H1 (cell line): ENCODE data around the gene BRINP3. TPM values are rescaled to one million over a fixed set of nuclear protein-coding genes. Genes with fewer than 3 reads are reported as not detected.

Experiments
- CTCF ChIA-PET: fragments of 300-600 bp; sonication (Branson Sonifier 250); formaldehyde crosslinking; loops from one replicate; lab custom pipeline; 2021; ENCODE audit not compliant: partially characterized antibody; lab: Charles Lee
- POLR2A ChIA-PET: fragments of 300-600 bp; sonication (Branson Sonifier 250); formaldehyde crosslinking; loops from one replicate; lab custom pipeline; 2021; ENCODE audit warnings: inconsistent platforms; ENCODE audit not compliant: partially characterized antibody; lab: Charles Lee
- DNase-seq, 2 experiments: peaks; one replicate each; pipeline versions ENCODE4 v3.0.0 to v3.0.0-alpha.2; 2010 to 2022; ENCODE audit warnings: low spot score in 2 of 2, low read depth in 1 of 2, mixed read lengths in 1 of 2
- FAIRE-seq: peaks from 2 replicates; lab custom pipeline; 2011; peaks lifted over from hg19 to GRCh38; lab: Jason Lieb, UNC
- H2AFZ ChIP-seq: 2 replicates; pipeline ENCODE4 v1.8.1; 2012; ENCODE audit warnings: low read length, inconsistent platforms
- H2AK5ac ChIP-seq: 2 replicates; pipeline ENCODE4 v1.6.1; 2013; ENCODE audit warnings: low read depth, low read length
- H2BK120ac ChIP-seq: replicated peaks from 2 replicates; pipeline ENCODE3; 2013; ENCODE audit warnings: low read depth, low read length, inconsistent platforms
- H2BK12ac ChIP-seq: 2 replicates; pipeline ENCODE4 v1.6.1; 2013; ENCODE audit warnings: low read depth, low read length
- H2BK15ac ChIP-seq: 2 replicates; pipeline ENCODE4 v1.6.1; 2013; ENCODE audit warnings: low read length
- H2BK20ac ChIP-seq: 2 replicates; pipeline ENCODE4 v1.6.1; 2013; ENCODE audit warnings: low read length
- H2BK5ac ChIP-seq: 2 replicates; pipeline ENCODE4 v1.6.1; 2013; ENCODE audit warnings: low read depth, low read length
- H3K14ac ChIP-seq: 2 replicates; pipeline ENCODE4 v1.6.1; 2013; ENCODE audit warnings: inconsistent platforms; ENCODE audit not compliant: insufficient read length
- H3K18ac ChIP-seq: 2 replicates; pipeline ENCODE4 v1.6.1; 2013; ENCODE audit warnings: low read length; ENCODE audit errors: extremely low read depth
- H3K23ac ChIP-seq: 2 replicates; pipeline ENCODE4 v1.6.1; 2013; ENCODE audit warnings: inconsistent platforms; ENCODE audit not compliant: insufficient read length
- H3K23me2 ChIP-seq: 2 replicates; pipeline ENCODE4 v1.6.1; 2013; ENCODE audit warnings: low read depth, low read length
- H3K27ac ChIP-seq: 2 replicates; pipeline ENCODE4 v1.6.1; 2011; ENCODE audit warnings: low read depth, low read length, inconsistent platforms
- H3K27me3 ChIP-seq, 4 experiments: replicated peaks in 1 of 4; 1 replicate in 1 of 4; 2 replicates in 3 of 4; pipeline versions ENCODE4 v1.6.1 to v1.8.1; 2011 to 2013; ENCODE audit warnings: low read length in 3 of 4, mild to moderate bottlenecking in 3 of 4, inconsistent platforms in 2 of 4, mixed read lengths in 2 of 4, moderate library complexity in 1 of 4; ENCODE audit not compliant: control insufficient read depth in 3 of 4, insufficient read depth in 3 of 4; ENCODE audit errors: extremely low read depth in 1 of 4
- H3K36me3 ChIP-seq, 4 experiments: 2 replicates each; pipeline versions ENCODE4 v1.6.1 to v1.8.1; 2011 to 2013; ENCODE audit warnings: mild to moderate bottlenecking in 4 of 4, low read length in 3 of 4, moderate library complexity in 2 of 4, control low read depth in 1 of 4, inconsistent platforms in 1 of 4; ENCODE audit not compliant: insufficient read depth in 4 of 4, control insufficient read depth in 2 of 4
- H3K4ac ChIP-seq: replicated peaks from 2 replicates; pipeline ENCODE3; 2013; ENCODE audit warnings: low read length, low read depth, mixed read lengths, inconsistent platforms; ENCODE audit not compliant: insufficient read length
- H3K4me1 ChIP-seq, 4 experiments: replicated peaks in 1 of 4; 1 replicate in 1 of 4; 2 replicates in 3 of 4; pipeline versions ENCODE4 v1.6.1 to v1.8.1; 2011 to 2013; ENCODE audit warnings: low read length in 3 of 4, inconsistent platforms in 2 of 4, mixed read lengths in 1 of 4; ENCODE audit not compliant: insufficient read depth in 4 of 4, control insufficient read depth in 3 of 4
- H3K4me2 ChIP-seq, 2 experiments: 2 replicates each; pipeline versions ENCODE4 v1.6.1 to v1.8.1; 2011 to 2013; ENCODE audit warnings: low read depth in 2 of 2, low read length in 2 of 2, control low read depth in 1 of 2, inconsistent platforms in 1 of 2, mild to moderate bottlenecking in 1 of 2; ENCODE audit not compliant: insufficient read depth in 1 of 2
- H3K4me3 ChIP-seq, 4 experiments: fragments of 200-600, 300-600 bp in 1 of 4; sonication (generic), shearing (Covaris generic), sonication (Bioruptor Twin) in 1 of 4; 2 replicates each; pipeline versions ENCODE4 v1.5.1 to v1.8.1; 2011 to 2016; ENCODE audit warnings: low read length in 4 of 4, low read depth in 3 of 4, control low read depth in 2 of 4, inconsistent platforms in 2 of 4, mild to moderate bottlenecking in 2 of 4, mixed read lengths in 1 of 4, moderate library complexity in 1 of 4; ENCODE audit not compliant: insufficient read depth in 2 of 4; ENCODE audit errors: extremely low read depth in 1 of 4
- H3K56ac ChIP-seq: replicated peaks from 2 replicates; pipeline ENCODE3; 2013; ENCODE audit warnings: low read depth, mild to moderate bottlenecking, mixed read lengths, low read length, inconsistent platforms; ENCODE audit not compliant: insufficient read length
- H3K79me1 ChIP-seq: 2 replicates; pipeline ENCODE4 v1.6.1; 2013; ENCODE audit warnings: low read depth, low read length, control low read depth
- H3K79me2 ChIP-seq, 2 experiments: 2 replicates each; pipeline versions ENCODE4 v1.6.1 to v1.8.1; 2012 to 2013; ENCODE audit warnings: low read length in 2 of 2, mild to moderate bottlenecking in 2 of 2, inconsistent platforms in 1 of 2; ENCODE audit not compliant: insufficient read depth in 2 of 2, control insufficient read depth in 1 of 2
- H3K9ac ChIP-seq, 4 experiments: replicated peaks in 1 of 4; 1 replicate in 1 of 4; 2 replicates in 3 of 4; pipeline versions ENCODE4 v1.6.1 to v1.8.1; 2011 to 2013; ENCODE audit warnings: low read depth in 3 of 4, low read length in 3 of 4, control low read depth in 2 of 4, mild to moderate bottlenecking in 2 of 4, moderate library complexity in 2 of 4, inconsistent platforms in 1 of 4; ENCODE audit errors: extremely low read depth in 1 of 4
- H3K9me3 ChIP-seq, 2 experiments: 2 replicates each; pipeline versions ENCODE4 v1.6.1 to v1.8.1; 2012 to 2013; ENCODE audit warnings: mild to moderate bottlenecking in 2 of 2, moderate library complexity in 2 of 2, control low read depth in 1 of 2, inconsistent platforms in 1 of 2, low read depth in 1 of 2, low read length in 1 of 2, mixed read lengths in 1 of 2; ENCODE audit not compliant: insufficient read depth in 2 of 2
- H4K20me1 ChIP-seq, 2 experiments: replicated peaks in 1 of 2; 2 replicates each; pipeline versions ENCODE3 to v1.8.1; 2011 to 2013; ENCODE audit warnings: inconsistent platforms in 2 of 2, low read length in 2 of 2, mild to moderate bottlenecking in 1 of 2; ENCODE audit not compliant: insufficient read depth in 2 of 2, control insufficient read depth in 1 of 2
- H4K5ac ChIP-seq: 2 replicates; pipeline ENCODE4 v1.6.1; 2013; ENCODE audit warnings: low read length, low read depth, mixed read lengths, inconsistent platforms; ENCODE audit not compliant: insufficient read length
- H4K8ac ChIP-seq: 2 replicates; pipeline ENCODE4 v1.8.0; 2013; ENCODE audit warnings: mild to moderate bottlenecking, moderate library complexity, low read length, inconsistent platforms; ENCODE audit not compliant: insufficient read depth; ENCODE audit errors: extremely low read depth
- H4K91ac ChIP-seq: replicated peaks from 2 replicates; pipeline ENCODE3; 2013; ENCODE audit warnings: low read length, mixed read lengths, inconsistent platforms; ENCODE audit not compliant: insufficient read length
- ASH2L ChIP-seq: fragments of 200-600, 300-600 bp; sonication (generic); IDR thresholded peaks from one replicate; pipeline ENCODE4 v1.7.1; 2017; ENCODE audit warnings: low read length
- BRCA1 ChIP-seq: IDR thresholded peaks from 2 replicates; pipeline ENCODE4 v1.6.1; 2012; ENCODE audit warnings: low read depth, low read length, improper control_type of control experiment
- EGR1 ChIP-seq: IDR thresholded peaks from 2 replicates; pipeline ENCODE4 v1.6.1; 2011; ENCODE audit warnings: low read depth, low read length, borderline replicate concordance
- KDM5A ChIP-seq: fragments of 200-600 bp; IDR thresholded peaks from 2 replicates; pipeline ENCODE4 v1.7.1; 2012; ENCODE audit warnings: mild to moderate bottlenecking, low read length, inconsistent platforms, mixed read lengths
- PHF8 ChIP-seq: fragments of 200-600 bp; sonication (generic); conservative IDR thresholded peaks from 2 replicates; pipeline ENCODE4 v1.7.1; 2012; ENCODE audit warnings: low read depth, mild to moderate bottlenecking, inconsistent platforms, low read length, moderate library complexity
- POLR2AphosphoS5 ChIP-seq: IDR thresholded peaks from 2 replicates; pipeline ENCODE4 v1.6.1; 2011; ENCODE audit warnings: low read depth, low read length
- RNF2 ChIP-seq: fragments of 200-900, 300-1000 bp; sonication (generic); IDR thresholded peaks from 2 replicates; pipeline ENCODE4 v1.7.1; 2016; ENCODE audit warnings: borderline replicate concordance, low read depth, mild to moderate bottlenecking, antibody characterized with exemption, low read length; ENCODE audit not compliant: poor library complexity, severe bottlenecking; ENCODE audit errors: missing control alignments
- polyA plus RNA-seq, 7 experiments: library from polyadenylated mRNA; depleted of rRNA in 3 of 7; stranded (reverse) in 5 of 7; unstranded in 2 of 7; fragments of >200 nt in 5 of 7; fragments of 200-250 nt in 2 of 7; gene quantifications; 1 replicate in 5 of 7; 2 replicates in 1 of 7; 4 replicates in 1 of 7; pipeline versions ENCODE4 v1.2.1 to v1.2.3, GENCODE V29; 2011 to 2013; ENCODE audit warnings: missing spikeins in 2 of 7, mixed read lengths in 2 of 7
- total RNA-seq: library from RNA; stranded (reverse); fragmentation: NEBNext Ultra II Directional; extraction: Animal tissue kit (Norgen Biotek cat#: 25700); gene quantifications from 2 replicates; pipeline ENCODE4 v1.2.1, GENCODE V29; 2021
- TF ChIP-seq, protein P1 (sequence below): IDR thresholded peaks from 2 replicates; pipeline ENCODE4 v1.6.1; 2012; ENCODE audit warnings: low read length, inconsistent platforms

BRINP3 gene
- total and polyA plus RNA-seq, 2 of the 8 experiments (the other 6 are each of a cell fraction or from before 2014, with no cell fraction given) = not detected

DNA sequence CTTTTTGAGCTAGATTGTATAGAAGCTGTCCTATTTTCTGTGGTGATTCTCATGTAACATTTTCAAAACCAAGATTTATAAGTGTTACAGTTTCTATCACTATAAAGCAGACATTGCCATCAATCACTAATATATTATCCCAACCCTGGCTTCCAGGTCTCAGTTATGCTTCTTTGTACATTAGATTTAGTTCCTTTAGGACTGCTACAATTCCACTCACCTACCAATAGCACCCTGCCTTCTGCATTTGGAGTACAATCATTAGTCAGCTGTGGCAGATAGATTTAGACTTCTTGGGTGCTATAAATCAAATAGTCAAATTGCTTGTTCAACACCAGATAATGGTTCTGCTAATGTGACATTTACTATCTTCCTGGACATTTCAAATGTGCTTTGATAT is 281.6 kb downstream of the BRINP3 start:
- Histone ChIP-seq H4K91ac (no peak overlapping the region), H3K23ac (no peak overlapping the region), H2BK20ac (no peak overlapping the region), H3K14ac (no peak overlapping the region), H2AK5ac (no peak overlapping the region), H3K79me1 (no peaks in the 10 kb centered on the region), H4K20me1 (no peaks in the 10 kb centered on the region), H3K36me3 (no peaks in the 10 kb centered on the region), H4K8ac (no peak overlapping the region), H3K4me2 (no peak overlapping the region), H3K18ac (no peak overlapping the region), H3K79me2 (no peaks in the 10 kb centered on the region), H3K27ac (no peak overlapping the region), H2BK15ac (no peak overlapping the region), H2BK120ac (no peak overlapping the region), H3K4ac (no peak overlapping the region), H2BK5ac (no peak overlapping the region), H3K27me3 (no peaks in the 10 kb centered on the region), H3K56ac (no peak overlapping the region), H4K5ac (no peak overlapping the region), H2AFZ (no peak overlapping the region), H3K4me3 (no peak overlapping the region), H3K9ac (no peak overlapping the region), H3K23me2 (no peaks in the 10 kb centered on the region), H3K9me3 (peaks cover 3 to 4% of the 10 kb centered on the region in 2 experiments; a peak in 1 of 4 replicates), H3K4me1 (no peaks in the 10 kb centered on the region), H2BK12ac (no peak overlapping the region)
- DNase-seq (no peak), FAIRE-seq (no peak)
- POLR2A ChIA-PET = no interaction called here
- TF ChIP-seq BRCA1 (no peak), KDM5A (no peak), EGR1 (no peak), ASH2L (no peak), PHF8 (no peak), RNF2 (no peak), POLR2AphosphoS5 (no peak)
- TF ChIP-seq, protein P1, sequence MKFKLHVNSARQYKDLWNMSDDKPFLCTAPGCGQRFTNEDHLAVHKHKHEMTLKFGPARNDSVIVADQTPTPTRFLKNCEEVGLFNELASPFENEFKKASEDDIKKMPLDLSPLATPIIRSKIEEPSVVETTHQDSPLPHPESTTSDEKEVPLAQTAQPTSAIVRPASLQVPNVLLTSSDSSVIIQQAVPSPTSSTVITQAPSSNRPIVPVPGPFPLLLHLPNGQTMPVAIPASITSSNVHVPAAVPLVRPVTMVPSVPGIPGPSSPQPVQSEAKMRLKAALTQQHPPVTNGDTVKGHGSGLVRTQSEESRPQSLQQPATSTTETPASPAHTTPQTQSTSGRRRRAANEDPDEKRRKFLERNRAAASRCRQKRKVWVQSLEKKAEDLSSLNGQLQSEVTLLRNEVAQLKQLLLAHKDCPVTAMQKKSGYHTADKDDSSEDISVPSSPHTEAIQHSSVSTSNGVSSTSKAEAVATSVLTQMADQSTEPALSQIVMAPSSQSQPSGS = no peak
- CTCF ChIA-PET = interaction anchor here (0.8 kb wide), 1 partner anchor 29 kb away, joined by 3 read pairs; no protein-coding TSS in a partner anchor
